SU-DHL-6 (cell line): ENCODE data around the gene PPARGC1A.

Source experiments
- H2AFZ ChIP-seq: fragments of 200-600 bp; sonication (generic); 2 replicates; pipeline ENCODE4 v1.6.1; 2014; ENCODE audit warnings: low read depth, mild to moderate bottlenecking, moderate library complexity, mixed read lengths, antibody characterized with exemption, low read length; ENCODE audit not compliant: severe bottlenecking
- H3F3A ChIP-seq: fragments of 200-600 bp; shearing (Covaris generic); 2 replicates; pipeline ENCODE4 v1.6.0; 2016; ENCODE audit warnings: antibody characterized with exemption, mild to moderate bottlenecking; ENCODE audit not compliant: insufficient read depth
- H3K27ac ChIP-seq: fragments of 200-600 bp; sonication (generic); 2 replicates; pipeline ENCODE4 v1.5.1; 2016; ENCODE audit warnings: low read depth, mild to moderate bottlenecking, low read length, moderate library complexity, mixed read lengths
- H3K27me3 ChIP-seq: fragments of 200-600 bp; sonication (generic), shearing (Covaris generic); 2 replicates; pipeline ENCODE4 v1.6.0; 2014; ENCODE audit warnings: mild to moderate bottlenecking, low read length
- H3K36me3 ChIP-seq: fragments of 200-600 bp; sonication (generic); 2 replicates; pipeline ENCODE4 v1.6.1; 2014; ENCODE audit warnings: mild to moderate bottlenecking, low read length, mixed read lengths
- H3K4me2 ChIP-seq: fragments of 300-600, 200-600 bp; shearing (Covaris generic), sonication (generic); 2 replicates; pipeline ENCODE4 v1.6.0; 2014; ENCODE audit warnings: low read length, low read depth, mild to moderate bottlenecking; ENCODE audit not compliant: poor library complexity, severe bottlenecking
- H3K4me3 ChIP-seq: fragments of 200-600 bp; sonication (generic); 2 replicates; pipeline ENCODE4 v1.5.1; 2014; ENCODE audit warnings: antibody characterized with exemption, low read length, mild to moderate bottlenecking, mixed read lengths; ENCODE audit not compliant: insufficient read depth, poor library complexity, severe bottlenecking
- H3K79me2 ChIP-seq: fragments of 200-600 bp; sonication (generic); 2 replicates; pipeline ENCODE4 v1.6.1; 2014; ENCODE audit warnings: mild to moderate bottlenecking, low read length, moderate library complexity; ENCODE audit not compliant: insufficient read depth
- H3K9ac ChIP-seq: fragments of 200-600 bp; sonication (generic); 2 replicates; pipeline ENCODE4 v1.7.0; 2014; ENCODE audit warnings: mild to moderate bottlenecking, low read length
- H3K9me2 ChIP-seq: fragments of 200-600 bp; sonication (generic); replicated peaks from 2 replicates; pipeline ENCODE4 v1.6.1; 2014; ENCODE audit warnings: low read length; ENCODE audit not compliant: insufficient read depth
- H3K9me3 ChIP-seq: fragments of 200-600 bp; sonication (generic); 2 replicates; pipeline ENCODE4 v1.6.1; 2014; ENCODE audit warnings: low read length, mixed read lengths; ENCODE audit not compliant: insufficient read depth
- H4K20me1 ChIP-seq: fragments of 200-600 bp; sonication (generic); 2 replicates; pipeline ENCODE4 v1.6.1; 2014; ENCODE audit warnings: low read depth, mild to moderate bottlenecking, antibody characterized with exemption, low read length, moderate library complexity, mixed read lengths
- CTCF ChIP-seq: fragments of 200-600 bp; sonication (generic); IDR thresholded peaks from one replicate; pipeline ENCODE4 v1.5.1; 2017; ENCODE audit warnings: antibody characterized with exemption, mild to moderate bottlenecking, low read length, moderate library complexity; ENCODE audit not compliant: insufficient read depth, poor library complexity, severe bottlenecking
- EZH2phosphoT487 ChIP-seq: fragments of 200-600 bp; sonication (generic), shearing (Covaris generic); conservative IDR thresholded peaks from 2 replicates; pipeline ENCODE4 v1.6.1; 2018; ENCODE audit warnings: mild to moderate bottlenecking, antibody characterized with exemption, low read length, moderate library complexity, mixed read lengths

Gene PPARGC1A

GRCh38 chr4:23878912-23879732 is 10.7 kb downstream of the PPARGC1A start:
- Histone ChIP-seq H2AFZ (no peak overlapping the region), H3K36me3 (no peaks in the 10 kb centered on the region), H3K27ac (no peak overlapping the region), H3K27me3 (no peaks in the 10 kb centered on the region), H3K9me2 (no peaks in the 10 kb centered on the region), H3K4me3 (no peak overlapping the region), H3K9ac (no peak overlapping the region), H3K9me3 (no peaks in the 10 kb centered on the region), H3K4me2 (no peak overlapping the region), H3F3A (no peaks in the 10 kb centered on the region), H3K79me2 (no peaks in the 10 kb centered on the region), H4K20me1 (no peaks in the 10 kb centered on the region)
- TF ChIP-seq EZH2phosphoT487 (no peak), CTCF (no peak)

DNA sequence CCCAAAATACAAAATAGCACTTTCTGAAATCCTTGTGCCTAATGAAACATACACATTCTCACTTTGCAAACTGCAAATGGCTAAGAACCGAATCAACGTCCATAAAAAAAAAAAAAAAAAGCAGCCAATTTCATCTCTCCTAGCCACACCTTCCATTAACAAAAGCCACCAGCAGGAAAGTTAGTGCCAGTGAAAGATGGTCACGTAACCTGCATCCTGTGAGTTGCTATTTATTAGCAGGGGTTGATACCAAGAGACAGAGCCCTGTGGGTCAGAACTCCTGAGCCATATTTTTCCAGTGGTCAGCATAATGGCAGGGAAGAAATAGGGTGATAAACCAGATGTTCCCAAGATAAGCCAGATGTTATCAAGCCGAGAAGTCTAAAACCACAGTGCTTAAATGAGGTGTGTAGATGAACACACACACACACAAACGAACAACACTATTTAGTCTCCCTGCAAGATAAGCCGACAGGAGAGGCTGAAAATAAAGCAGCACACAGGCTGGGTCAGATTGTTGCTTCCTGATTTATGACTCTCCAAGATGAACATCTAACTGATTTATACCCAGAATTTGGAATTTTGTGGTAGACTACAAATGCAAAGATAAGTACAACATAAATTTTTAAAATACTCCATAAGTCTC is 11.5 kb downstream of the PPARGC1A start:
- H3K4me3 ChIP-seq: no peak overlapping the region
- TF ChIP-seq EZH2phosphoT487: no peak
- TF ChIP-seq CTCF: no peak
- no peaks in the 10 kb centered on the region for H3K9me3 ChIP-seq
- H3K27ac ChIP-seq: no peak overlapping the region
- no peaks in the 10 kb centered on the region for H3K9me2 ChIP-seq
- H3K79me2 ChIP-seq: no peaks in the 10 kb centered on the region
- H2AFZ ChIP-seq: no peak overlapping the region
- no peaks in the 10 kb centered on the region for H3F3A ChIP-seq
- no peak overlapping the region for H3K4me2 ChIP-seq
- H3K9ac ChIP-seq: no peak overlapping the region
- H3K27me3 ChIP-seq: no peaks in the 10 kb centered on the region
- no peaks in the 10 kb centered on the region for H3K36me3 ChIP-seq
- H4K20me1 ChIP-seq: no peaks in the 10 kb centered on the region

- H4K20me1 ChIP-seq: no peaks in the 10 kb centered on the region
Observed at GRCh38 chr4:23877758-23878229, 12.1 kb downstream of the PPARGC1A start.

More at GRCh38 chr4:23877758-23878229, 12.1 kb downstream of the PPARGC1A start:
- Histone ChIP-seq H3K9ac (no peak overlapping the region), H2AFZ (no peak overlapping the region), H3K4me2 (no peak overlapping the region), H3K9me2 (no peaks in the 10 kb centered on the region), H3K36me3 (no peaks in the 10 kb centered on the region), H3K79me2 (no peaks in the 10 kb centered on the region), H3K27ac (no peak overlapping the region), H3K9me3 (no peaks in the 10 kb centered on the region), H3K4me3 (no peak overlapping the region), H3F3A (no peaks in the 10 kb centered on the region), H3K27me3 (no peaks in the 10 kb centered on the region)
- TF ChIP-seq EZH2phosphoT487 (no peak), CTCF (no peak)
